Activated T-helper 2 cell treated with anti-CD3 and anti-CD28 coated beads, Interferon-gamma antibody, Interleukin-2, Interleukin-4, amounts not matched to agents 10 μg/mL and 5 μg/mL and 100 μg/mL, durations not matched to agents 14 hours and 24 hours and 36 hours (primary cell): ENCODE measurements around the gene CSTPP1. TPM values are rescaled to one million over a fixed set of nuclear protein-coding genes. Genes with fewer than 3 reads are reported as not detected.

ENCODE experiments used
- DNase-seq: peaks from one replicate; pipeline ENCODE4 v3.0.0; 2021; ENCODE audit warnings: low spot score
- H3K27ac Mint-ChIP-seq: one replicate; pipeline ENCODE4 v1.8.0; 2021; ENCODE audit warnings: mixed read lengths
- H3K27me3 Mint-ChIP-seq: one replicate; pipeline ENCODE4 v1.8.0; 2021; ENCODE audit warnings: low read depth, mixed read lengths
- H3K36me3 Mint-ChIP-seq: one replicate; pipeline ENCODE4 v1.8.0; 2021; ENCODE audit warnings: low read depth, mixed read lengths
- H3K4me1 Mint-ChIP-seq: one replicate; pipeline ENCODE4 v1.8.0; 2021; ENCODE audit warnings: low read depth, mixed read lengths
- H3K4me3 Mint-ChIP-seq: one replicate; pipeline ENCODE4 v1.8.0; 2021; ENCODE audit warnings: low read depth, mild to moderate bottlenecking, moderate library complexity, mixed read lengths
- H3K9me3 Mint-ChIP-seq: one replicate; pipeline ENCODE4 v1.8.0; 2021; ENCODE audit warnings: mixed read lengths
- intact Hi-C: fragments of 100-400 bp; cut with micrococcal nuclease; formaldehyde crosslinking; loops from one replicate; pipeline ENCODE4 v1.15.1; 2023
- total RNA-seq: library from RNA; stranded (reverse); gene quantifications from 2 replicates; pipeline ENCODE4 v1.2.3, GENCODE V29; 2022

Gene CSTPP1
- total RNA-seq, 1 donor from 2014 or later, result 17.8 TPM

DNA sequence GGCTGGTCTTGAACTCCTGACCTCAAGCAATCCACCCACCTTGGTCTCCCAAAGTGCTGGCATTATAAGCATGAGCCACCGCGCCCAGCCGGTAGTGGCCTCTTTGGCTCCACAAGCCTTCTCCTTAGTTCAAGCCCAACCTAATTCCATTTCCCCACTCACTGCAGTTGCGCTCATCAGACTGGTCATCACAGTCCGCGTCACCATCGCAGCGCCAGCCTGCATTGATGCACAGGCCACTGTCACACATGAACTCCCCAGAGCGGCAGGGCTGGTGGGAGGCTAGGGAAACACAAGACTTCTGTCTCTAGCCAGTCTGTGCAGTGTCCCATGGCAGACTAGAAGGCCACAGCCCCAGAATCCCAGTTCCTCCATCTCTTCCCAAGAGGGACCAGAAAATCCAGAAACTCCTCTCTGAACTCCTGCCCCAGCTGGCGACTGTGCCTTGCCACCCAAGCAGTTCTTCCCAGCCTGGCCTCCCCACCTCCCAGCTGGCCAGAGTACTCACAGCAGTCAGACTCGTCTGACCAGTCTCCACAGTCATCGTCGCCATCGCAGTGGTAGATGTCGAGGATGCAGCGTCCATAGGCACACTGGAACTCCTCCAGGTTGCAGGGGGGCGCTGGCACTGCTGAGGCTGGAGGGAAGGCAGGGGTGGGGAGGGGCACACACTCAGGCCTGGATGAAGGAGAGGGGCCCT is 38.0 kb upstream of the CSTPP1 start:
- intact Hi-C loops, result no loop called here
- Mint-ChIP-seq H3K9me3 (no peaks in the 10 kb centered on the region), H3K4me3 (no peak overlapping the region), H3K27me3 (no peaks in the 10 kb centered on the region), H3K4me1 (no peaks in the 10 kb centered on the region), H3K27ac (no peak overlapping the region), H3K36me3 (no peaks in the 10 kb centered on the region)
- DNase-seq, result no peak

DNA sequence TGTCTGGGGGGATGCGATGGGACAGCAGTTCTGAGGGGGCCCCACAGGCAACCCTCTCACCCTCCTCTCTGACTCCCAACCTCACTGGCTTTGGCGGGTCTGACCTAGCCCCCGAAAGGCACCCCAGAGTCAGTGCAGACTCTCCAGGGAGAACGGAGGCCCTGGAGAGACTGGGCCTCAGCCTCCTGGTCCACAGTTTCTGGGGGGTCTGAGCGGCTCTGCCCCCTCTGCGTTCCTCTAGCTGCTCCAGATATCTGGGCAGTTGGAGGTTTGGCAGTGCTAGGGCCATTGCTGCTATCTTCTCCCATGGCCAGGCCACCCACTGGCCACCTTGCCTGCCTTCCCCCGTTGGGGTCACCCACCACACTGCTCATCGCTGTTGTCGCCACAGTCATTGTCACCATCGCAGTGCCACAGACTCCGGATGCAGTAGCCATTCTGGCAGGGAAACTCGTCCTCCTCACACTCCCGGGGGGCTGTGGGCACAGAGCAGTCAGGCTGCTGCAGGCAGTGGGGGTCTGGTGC is 37.0 kb upstream of the CSTPP1 start:
- H3K4me3 Mint-ChIP-seq, result no peak overlapping the region
- no peaks in the 10 kb centered on the region for H3K27me3 Mint-ChIP-seq
- H3K36me3 Mint-ChIP-seq, result no peaks in the 10 kb centered on the region

DNA sequence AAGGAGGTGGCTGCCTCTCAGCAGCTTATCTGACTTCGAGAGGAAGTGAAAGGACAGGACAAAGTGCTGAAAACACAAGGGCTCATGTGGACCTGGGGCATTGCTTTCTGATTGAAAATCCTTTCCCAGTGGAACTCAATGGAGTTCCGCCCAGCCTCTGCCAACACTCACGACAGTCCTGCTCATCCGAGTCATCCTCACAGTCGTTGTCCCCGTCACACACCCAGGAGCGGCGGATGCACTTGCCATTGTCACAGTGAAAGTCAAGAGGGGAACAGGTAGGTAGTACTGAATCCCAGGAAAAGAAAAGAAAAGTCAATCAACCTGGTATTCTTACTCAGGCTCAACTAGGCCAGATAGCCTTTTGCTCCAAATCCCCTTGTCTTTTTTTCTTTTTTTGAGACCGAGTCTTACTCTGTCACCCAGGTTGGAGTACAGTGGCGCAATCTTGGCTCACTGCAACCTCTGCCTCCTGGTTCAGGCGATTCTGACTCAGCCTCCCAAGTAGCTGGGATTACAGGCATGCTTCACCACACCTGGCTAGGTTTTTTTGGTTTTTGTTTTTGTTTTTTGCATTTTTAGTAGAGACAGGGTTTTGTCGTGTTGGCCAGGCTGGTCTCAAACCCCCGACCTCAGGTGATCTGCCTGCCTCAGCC is 36.3 kb upstream of the CSTPP1 start:
- intact Hi-C loops, result no loop called here
- H3K36me3 Mint-ChIP-seq, result no peaks in the 10 kb centered on the region

More for the DNA sequence above, 37.0 kb upstream of the CSTPP1 start:
- DNase-seq, result no peak
- no peaks in the 10 kb centered on the region for H3K9me3 Mint-ChIP-seq
- no peak overlapping the region for H3K27ac Mint-ChIP-seq
- intact Hi-C loops, result no loop called here
- H3K4me1 Mint-ChIP-seq, result no peaks in the 10 kb centered on the region

DNA sequence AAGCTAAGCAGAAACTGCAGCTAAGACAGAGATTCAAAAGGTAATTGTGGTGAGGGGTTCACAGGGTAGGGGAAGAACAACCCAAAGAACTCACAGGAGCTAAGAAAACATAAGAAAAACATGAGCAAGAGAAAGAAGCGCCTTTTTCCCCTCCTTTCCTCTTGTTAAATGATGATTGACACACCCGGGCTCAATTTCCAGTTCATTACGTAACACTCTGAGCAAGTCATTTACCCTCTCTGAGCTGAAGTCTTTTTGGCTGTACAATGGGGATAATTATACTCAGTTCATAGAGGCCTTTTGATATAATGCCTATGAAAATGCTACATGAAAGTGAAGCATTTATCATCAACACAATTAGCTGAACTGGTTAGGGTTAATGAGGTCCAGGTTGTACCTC is 35.4 kb upstream of the CSTPP1 start:
- H3K27ac Mint-ChIP-seq, result no peak overlapping the region
- no peaks in the 10 kb centered on the region for H3K36me3 Mint-ChIP-seq
- no peaks in the 10 kb centered on the region for H3K9me3 Mint-ChIP-seq
- no peaks in the 10 kb centered on the region for H3K4me1 Mint-ChIP-seq
- no peak overlapping the region for H3K4me3 Mint-ChIP-seq
- H3K27me3 Mint-ChIP-seq, result peaks cover 1% of the 10 kb centered on the region
- intact Hi-C loops, result no loop called here
- DNase-seq, result no peak

More for the DNA sequence above, 36.3 kb upstream of the CSTPP1 start:
- H3K27ac Mint-ChIP-seq, result no peak overlapping the region
- H3K4me3 Mint-ChIP-seq, result no peak overlapping the region
- no peak for DNase-seq
- no peaks in the 10 kb centered on the region for H3K9me3 Mint-ChIP-seq
- H3K4me1 Mint-ChIP-seq, result no peaks in the 10 kb centered on the region
- H3K27me3 Mint-ChIP-seq, result no peaks in the 10 kb centered on the region

DNA sequence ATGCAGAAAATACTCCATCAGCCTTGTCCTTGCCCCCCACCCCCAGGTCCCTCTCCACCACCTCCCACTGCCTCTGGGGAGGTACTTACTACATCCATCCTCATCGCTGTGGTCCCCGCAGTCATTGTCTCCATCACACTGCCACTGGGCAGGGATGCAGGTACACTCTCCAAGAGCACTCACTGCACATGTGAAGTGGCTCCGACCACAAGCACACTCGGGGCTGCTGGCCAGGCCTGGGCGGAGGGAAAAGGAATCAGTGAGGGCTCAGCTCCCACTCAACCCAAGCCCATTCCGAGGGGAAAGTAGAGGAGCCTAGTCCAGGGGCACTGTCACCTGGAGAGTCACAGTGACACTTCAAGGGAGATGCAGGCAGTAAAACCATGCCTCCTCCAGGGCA is 33.9 kb upstream of the CSTPP1 start:
- no peaks in the 10 kb centered on the region for H3K4me1 Mint-ChIP-seq
- no peak for DNase-seq
- no peak overlapping the region for H3K27ac Mint-ChIP-seq
- intact Hi-C loops, result no loop called here
- no peak overlapping the region for H3K4me3 Mint-ChIP-seq
- no peaks in the 10 kb centered on the region for H3K36me3 Mint-ChIP-seq
- H3K27me3 Mint-ChIP-seq, result peaks cover 1% of the 10 kb centered on the region
- H3K9me3 Mint-ChIP-seq, result no peaks in the 10 kb centered on the region

DNA sequence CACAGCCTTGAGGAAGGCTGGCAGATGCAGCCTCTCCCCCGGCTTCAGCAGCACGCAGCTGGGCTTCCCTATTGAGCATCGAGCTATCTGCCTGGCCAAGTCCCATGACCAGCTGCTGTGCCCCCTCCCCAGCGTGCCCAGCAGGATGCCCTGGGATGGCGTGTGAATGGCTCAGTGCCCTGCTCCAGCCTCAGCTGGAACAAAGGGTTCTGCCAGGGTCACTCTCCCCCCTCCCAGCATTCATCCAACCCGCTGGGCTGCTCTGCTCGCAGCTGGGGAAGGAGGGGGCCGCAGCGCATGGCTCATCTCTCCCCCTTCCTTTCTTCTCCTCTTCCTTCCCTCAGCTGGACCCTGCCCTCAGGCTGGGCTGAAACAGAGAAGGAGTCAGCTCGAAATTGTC is 32.7 kb upstream of the CSTPP1 start:
- H3K4me3 Mint-ChIP-seq, result no peak overlapping the region
- H3K27ac Mint-ChIP-seq, result no peak overlapping the region
- peaks cover 1% of the 10 kb centered on the region for H3K27me3 Mint-ChIP-seq
- intact Hi-C loops, result no loop called here
- no peaks in the 10 kb centered on the region for H3K4me1 Mint-ChIP-seq
- no peak for DNase-seq
- H3K9me3 Mint-ChIP-seq, result no peaks in the 10 kb centered on the region
- H3K36me3 Mint-ChIP-seq, result no peaks in the 10 kb centered on the region

DNA sequence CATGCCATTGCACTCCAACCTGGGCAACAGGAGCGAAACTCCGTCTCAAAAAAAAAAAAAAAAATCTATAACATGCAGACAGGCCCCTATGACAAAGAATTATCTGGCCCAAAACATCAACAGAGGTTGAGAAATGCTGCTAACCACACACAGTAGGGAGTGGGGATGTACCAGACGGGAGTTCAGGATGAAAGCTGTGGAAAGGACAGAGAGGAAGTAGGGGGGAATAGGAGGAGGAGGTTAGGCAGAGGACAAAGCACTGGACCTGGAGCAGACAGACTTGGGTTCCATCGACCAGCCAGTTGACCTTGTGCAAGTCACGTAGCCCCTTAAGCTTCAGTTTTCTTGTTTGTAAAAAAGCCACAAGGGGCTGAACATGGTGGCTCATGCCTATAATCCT is 30.8 kb upstream of the CSTPP1 start:
- Mint-ChIP-seq H3K27me3 (peaks cover 4% of the 10 kb centered on the region), H3K36me3 (no peaks in the 10 kb centered on the region), H3K4me3 (no peak overlapping the region), H3K27ac (no peak overlapping the region), H3K4me1 (no peaks in the 10 kb centered on the region), H3K9me3 (no peaks in the 10 kb centered on the region)
- intact Hi-C loops, result no loop called here
- no peak for DNase-seq

DNA sequence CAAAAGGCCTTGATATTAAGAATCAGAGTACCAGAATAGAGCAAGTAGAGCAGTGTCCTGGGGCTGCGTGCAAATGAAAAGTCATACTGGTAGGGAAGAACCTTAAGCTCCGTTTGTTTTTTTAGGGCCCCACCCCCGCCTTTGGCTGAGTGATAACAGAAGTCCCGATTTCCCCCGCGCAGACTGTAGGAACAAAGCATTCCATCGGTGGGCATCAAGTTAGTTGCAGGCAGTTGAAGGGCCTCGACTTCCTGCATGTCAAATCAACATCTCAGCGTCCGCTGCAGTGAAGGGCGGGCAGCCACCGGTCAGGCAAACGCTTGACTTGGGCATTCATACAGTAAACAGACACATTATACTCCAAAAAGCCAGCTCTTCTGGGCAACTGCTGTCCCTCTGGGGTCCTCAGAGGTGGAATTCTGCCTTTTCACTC is 29.9 kb upstream of the CSTPP1 start:
- Mint-ChIP-seq H3K9me3 (no peaks in the 10 kb centered on the region), H3K4me3 (no peak overlapping the region), H3K27ac (no peak overlapping the region), H3K4me1 (no peaks in the 10 kb centered on the region), H3K27me3 (peaks cover 9% of the 10 kb centered on the region), H3K36me3 (no peaks in the 10 kb centered on the region)
- DNase-seq, result no peak
- intact Hi-C loops, result no loop called here

DNA sequence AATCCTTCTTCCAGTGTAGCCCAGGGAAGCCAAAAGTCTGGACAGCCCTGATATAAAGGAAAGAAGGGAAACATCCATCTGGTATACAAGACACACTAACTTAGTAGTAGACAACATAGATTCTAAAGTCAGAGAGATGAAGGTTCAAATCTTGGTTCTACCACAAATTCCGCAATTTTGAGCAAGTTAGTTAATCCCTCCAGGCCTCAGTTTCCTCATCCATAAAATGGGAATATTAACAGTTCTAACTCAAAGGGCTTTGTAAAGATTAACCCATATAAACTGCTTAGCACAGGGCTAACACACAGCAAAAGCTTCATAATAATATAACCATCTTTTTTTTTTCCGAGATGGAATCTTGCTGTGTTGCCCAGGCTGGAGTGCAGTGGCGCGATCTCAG is 29.0 kb upstream of the CSTPP1 start:
- Mint-ChIP-seq H3K9me3 (no peaks in the 10 kb centered on the region), H3K4me3 (no peak overlapping the region), H3K27ac (no peak overlapping the region), H3K36me3 (no peaks in the 10 kb centered on the region), H3K27me3 (peaks cover 15% of the 10 kb centered on the region), H3K4me1 (no peaks in the 10 kb centered on the region)
- DNase-seq, result no peak
- intact Hi-C loops, result no loop called here

DNA sequence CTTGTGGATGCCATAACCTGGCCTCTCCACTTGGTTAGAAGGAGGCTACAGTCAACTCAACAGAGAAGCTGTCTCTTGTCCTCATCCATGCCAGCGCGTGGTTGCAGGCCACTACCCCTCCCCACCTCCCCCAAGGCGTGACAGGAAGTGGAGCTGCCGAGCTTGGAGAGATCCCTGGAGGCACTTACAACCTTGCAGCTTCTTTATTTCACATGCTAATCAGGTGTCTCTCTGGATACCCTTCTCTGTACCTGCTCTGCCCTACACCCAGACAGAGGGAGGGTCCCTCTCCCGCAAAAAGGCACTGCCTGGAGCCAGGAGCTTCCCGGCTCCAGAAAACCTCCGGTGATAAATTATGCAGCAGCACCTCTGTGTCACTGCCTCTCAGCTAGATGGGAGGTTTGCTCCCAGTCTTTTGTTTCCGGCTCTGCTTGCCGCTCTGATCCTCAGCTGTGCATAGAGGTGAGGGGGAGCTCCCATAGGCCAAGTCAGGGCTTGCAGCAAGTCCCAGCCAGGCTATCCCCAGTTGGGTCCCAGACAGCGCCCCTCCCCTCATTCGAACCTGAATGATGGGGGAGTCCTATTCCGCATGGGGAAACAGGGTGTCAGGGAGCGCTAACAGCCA is 23.9 kb upstream of the CSTPP1 start:
- H3K27ac Mint-ChIP-seq, result no peak overlapping the region
- no peaks in the 10 kb centered on the region for H3K9me3 Mint-ChIP-seq
- intact Hi-C loops, result loop anchor here (10.0 kb wide), 1 partner anchor 102 kb away; no protein-coding TSS in a partner anchor
- no peak for DNase-seq
- H3K27me3 Mint-ChIP-seq, result peaks cover 60% of the 10 kb centered on the region
- no peak overlapping the region for H3K4me3 Mint-ChIP-seq
- no peaks in the 10 kb centered on the region for H3K36me3 Mint-ChIP-seq
- peaks cover 8% of the 10 kb centered on the region for H3K4me1 Mint-ChIP-seq

DNA sequence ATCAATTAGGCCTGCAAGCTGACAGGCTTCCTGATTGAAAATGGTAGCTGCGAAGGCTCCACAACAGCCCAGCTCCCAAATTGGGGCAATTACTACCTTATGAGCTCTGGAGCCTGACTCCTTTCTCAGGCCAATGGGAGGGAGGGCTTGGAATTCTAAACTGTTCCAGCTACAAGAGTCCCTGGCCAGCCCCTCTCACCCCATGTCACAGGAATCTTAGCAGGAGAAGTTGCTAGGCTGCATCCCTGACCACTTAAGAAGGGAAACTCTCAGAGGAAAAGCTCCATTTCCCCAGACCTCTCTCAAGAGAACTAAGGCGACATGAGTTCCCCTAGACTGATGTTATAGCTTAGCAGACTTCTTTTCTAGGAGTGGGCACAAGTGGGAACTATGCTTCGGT is 23.1 kb upstream of the CSTPP1 start:
- H3K27ac Mint-ChIP-seq, result no peak overlapping the region
- no peaks in the 10 kb centered on the region for H3K9me3 Mint-ChIP-seq
- no peak for DNase-seq
- peaks cover 9% of the 10 kb centered on the region for H3K4me1 Mint-ChIP-seq
- H3K4me3 Mint-ChIP-seq, result no peak overlapping the region
- peaks cover 62% of the 10 kb centered on the region for H3K27me3 Mint-ChIP-seq
- no peaks in the 10 kb centered on the region for H3K36me3 Mint-ChIP-seq
- intact Hi-C loops, result loop anchor here (10.0 kb wide), 1 partner anchor 101 kb away; no protein-coding TSS in a partner anchor

DNA sequence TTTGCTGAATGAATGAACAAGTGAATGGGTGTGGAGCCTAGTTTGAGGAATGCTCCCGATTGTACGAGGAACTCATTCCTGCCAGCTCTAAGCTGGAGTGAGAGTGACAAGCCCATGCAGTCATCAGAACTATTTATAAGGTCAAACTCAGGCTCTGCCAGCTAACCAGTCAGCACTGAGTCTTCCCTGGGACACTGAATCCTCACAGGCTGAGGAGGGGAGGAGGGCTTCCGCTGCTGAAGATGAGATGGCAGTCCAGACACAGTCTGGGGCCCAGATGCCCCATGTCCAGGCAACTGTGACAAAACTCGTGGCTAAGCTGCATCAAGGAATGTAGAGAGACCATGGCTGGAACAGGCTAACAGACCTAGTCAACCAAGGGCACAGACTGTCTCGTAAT is 22.2 kb upstream of the CSTPP1 start:
- Mint-ChIP-seq H3K4me3 (no peak overlapping the region), H3K9me3 (no peaks in the 10 kb centered on the region), H3K27me3 (peaks cover 68% of the 10 kb centered on the region), H3K36me3 (no peaks in the 10 kb centered on the region), H3K4me1 (peaks cover 15% of the 10 kb centered on the region), H3K27ac (no peak overlapping the region)
- intact Hi-C loops, result loop anchor here (10.0 kb wide), 1 partner anchor 100 kb away; no protein-coding TSS in a partner anchor
- DNase-seq, result no peak

DNA sequence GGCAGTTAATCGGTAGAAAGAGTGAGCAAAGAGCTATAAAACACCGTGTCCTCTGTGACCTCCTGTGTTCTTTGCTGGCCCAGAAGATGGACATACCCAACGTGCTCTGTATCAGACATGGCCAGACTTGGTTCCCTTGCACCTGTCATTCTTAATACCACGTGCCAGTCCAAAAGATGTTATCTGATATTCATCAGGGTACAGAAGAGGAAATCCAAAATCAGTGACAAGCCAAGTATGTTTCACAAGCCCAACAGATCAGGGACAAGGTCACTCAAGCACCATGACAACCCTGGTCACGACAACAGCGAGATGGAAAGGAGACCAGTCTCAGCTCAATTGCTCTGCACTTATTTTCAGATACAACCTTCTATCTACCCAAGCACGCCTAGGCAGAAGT is 21.7 kb upstream of the CSTPP1 start:
- H3K4me1 Mint-ChIP-seq, result peaks cover 20% of the 10 kb centered on the region
- no peaks in the 10 kb centered on the region for H3K9me3 Mint-ChIP-seq
- no peaks in the 10 kb centered on the region for H3K36me3 Mint-ChIP-seq
- intact Hi-C loops, result loop anchor here (10.0 kb wide), 1 partner anchor 100 kb away; no protein-coding TSS in a partner anchor
- no peak overlapping the region for H3K27ac Mint-ChIP-seq
- no peak for DNase-seq
- no peak overlapping the region for H3K4me3 Mint-ChIP-seq
- H3K27me3 Mint-ChIP-seq, result peaks cover 74% of the 10 kb centered on the region
